HG03469 (cell line): ENCODE measurements around the gene STXBP3.
"Not testable (repeated sequence)": the region's sequence is repeated elsewhere in the genome, so short reads cannot be mapped to it uniquely, and the experiment has no call there.

Experiments used
- ATAC-seq: cut with Tn5 transposase; IDR thresholded peaks from one replicate; pipeline ENCODE4 v1.9.1; 2021; ENCODE audit warnings: mild to moderate bottlenecking, moderate library complexity, moderate number of reproducible peaks; ENCODE audit not compliant: unreplicated experiment

Gene STXBP3

GRCh38 chr1:108728327-108728923, 18.0 kb upstream of the STXBP3 start:
- ATAC-seq: no peak

GRCh38 chr1:108729481-108729880, 17.0 kb upstream of the STXBP3 start:
- no peak for ATAC-seq

- ATAC-seq: no peak
These were observed 14.1 kb upstream of the STXBP3 start for GRCh38 chr1:108732398-108732797.

- ATAC-seq: no peak
These were observed 12.2 kb upstream of the STXBP3 start for GRCh38 chr1:108734171-108734865.

GRCh38 chr1:108742253-108742652, 4.2 kb upstream of the STXBP3 start:
- ATAC-seq: no peak

- no peak for ATAC-seq
These were observed 493 bp upstream of the STXBP3 start for GRCh38 chr1:108745980-108746381.

GRCh38 chr1:108747171-108747850, 837 bp downstream of the STXBP3 start:
- no peak for ATAC-seq

GRCh38 chr1:108747898-108748297, 1.4 kb downstream of the STXBP3 start:
- ATAC-seq: no peak

- ATAC-seq: no peak
These were observed 2.6 kb downstream of the STXBP3 start for GRCh38 chr1:108749081-108749480.

- ATAC-seq: no peak
These were observed 4.2 kb downstream of the STXBP3 start for GRCh38 chr1:108750476-108751181.

GRCh38 chr1:108753363-108753762, 6.9 kb downstream of the STXBP3 start:
- ATAC-seq: no peak

- ATAC-seq: no peak
These were observed 12.3 kb downstream of the STXBP3 start for GRCh38 chr1:108758796-108759195.

- no peak for ATAC-seq
These were observed 20.6 kb downstream of the STXBP3 start for GRCh38 chr1:108767115-108767514.

GRCh38 chr1:108767708-108768107, 21.2 kb downstream of the STXBP3 start:
- no peak for ATAC-seq

GRCh38 chr1:108777839-108778238, 31.4 kb downstream of the STXBP3 start:
- no peak for ATAC-seq

GRCh38 chr1:108779455-108779854, 33.0 kb downstream of the STXBP3 start:
- ATAC-seq: no peak

GRCh38 chr1:108780937-108781574, 34.6 kb downstream of the STXBP3 start:
- no peak for ATAC-seq

- ATAC-seq: not testable (repeated sequence)
These were observed 35.1 kb downstream of the STXBP3 start for GRCh38 chr1:108781575-108781944.

- no peak for ATAC-seq
These were observed 38.8 kb downstream of the STXBP3 start for GRCh38 chr1:108785264-108785663.

- no peak for ATAC-seq
These were observed 39.4 kb downstream of the STXBP3 start for GRCh38 chr1:108785880-108786279.

GRCh38 chr1:108791790-108792189, 45.3 kb downstream of the STXBP3 start:
- no peak for ATAC-seq
